ENCODE results near the gene PFDN4. TPM values are rescaled to one million over a fixed set of nuclear protein-coding genes. Genes with fewer than 3 reads are reported as not detected.

PFDN4 gene
- total RNA-seq, 1 experiment from 2014 or later, result 90.1 TPM

DNA sequence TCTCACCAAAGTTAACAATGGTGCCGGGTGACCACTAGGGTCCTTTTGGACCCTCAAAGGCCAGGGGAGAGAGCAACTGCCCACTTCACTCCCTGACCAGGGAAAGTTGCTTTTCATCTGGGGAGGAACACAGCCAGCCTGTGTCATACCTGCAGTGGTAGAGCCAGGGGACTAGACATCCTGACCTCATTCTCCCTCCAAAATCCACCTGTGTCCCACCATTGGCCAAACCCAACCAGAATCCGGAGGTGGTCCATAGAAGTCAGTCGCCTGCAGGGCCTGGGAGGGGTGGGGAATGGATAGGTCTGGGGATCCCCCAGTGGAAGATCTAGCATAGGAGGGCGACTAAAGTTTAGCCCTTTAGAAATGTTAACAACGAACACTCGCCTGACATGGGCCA lies 12.8 kb downstream of the PFDN4 start (continued):
- TF ChIP-seq TEAD4 (CRISPR knock-in tag; IDR thresholded peaks at IDR 0.05) (no peak), CBFB (CRISPR knock-in tag; IDR thresholded peaks at IDR 0.05; ENCODE audit: low read depth) (no peak), ZNF423 (CRISPR knock-in tag; IDR thresholded peaks at IDR 0.05) (no peak)
- TF ChIP-seq, protein P1, sequence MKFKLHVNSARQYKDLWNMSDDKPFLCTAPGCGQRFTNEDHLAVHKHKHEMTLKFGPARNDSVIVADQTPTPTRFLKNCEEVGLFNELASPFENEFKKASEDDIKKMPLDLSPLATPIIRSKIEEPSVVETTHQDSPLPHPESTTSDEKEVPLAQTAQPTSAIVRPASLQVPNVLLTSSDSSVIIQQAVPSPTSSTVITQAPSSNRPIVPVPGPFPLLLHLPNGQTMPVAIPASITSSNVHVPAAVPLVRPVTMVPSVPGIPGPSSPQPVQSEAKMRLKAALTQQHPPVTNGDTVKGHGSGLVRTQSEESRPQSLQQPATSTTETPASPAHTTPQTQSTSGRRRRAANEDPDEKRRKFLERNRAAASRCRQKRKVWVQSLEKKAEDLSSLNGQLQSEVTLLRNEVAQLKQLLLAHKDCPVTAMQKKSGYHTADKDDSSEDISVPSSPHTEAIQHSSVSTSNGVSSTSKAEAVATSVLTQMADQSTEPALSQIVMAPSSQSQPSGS (CRISPR knock-in tag; IDR thresholded peaks at IDR 0.05; ENCODE audit: borderline replicate concordance, low read depth), result no peak
- TF ChIP-seq, protein P2, sequence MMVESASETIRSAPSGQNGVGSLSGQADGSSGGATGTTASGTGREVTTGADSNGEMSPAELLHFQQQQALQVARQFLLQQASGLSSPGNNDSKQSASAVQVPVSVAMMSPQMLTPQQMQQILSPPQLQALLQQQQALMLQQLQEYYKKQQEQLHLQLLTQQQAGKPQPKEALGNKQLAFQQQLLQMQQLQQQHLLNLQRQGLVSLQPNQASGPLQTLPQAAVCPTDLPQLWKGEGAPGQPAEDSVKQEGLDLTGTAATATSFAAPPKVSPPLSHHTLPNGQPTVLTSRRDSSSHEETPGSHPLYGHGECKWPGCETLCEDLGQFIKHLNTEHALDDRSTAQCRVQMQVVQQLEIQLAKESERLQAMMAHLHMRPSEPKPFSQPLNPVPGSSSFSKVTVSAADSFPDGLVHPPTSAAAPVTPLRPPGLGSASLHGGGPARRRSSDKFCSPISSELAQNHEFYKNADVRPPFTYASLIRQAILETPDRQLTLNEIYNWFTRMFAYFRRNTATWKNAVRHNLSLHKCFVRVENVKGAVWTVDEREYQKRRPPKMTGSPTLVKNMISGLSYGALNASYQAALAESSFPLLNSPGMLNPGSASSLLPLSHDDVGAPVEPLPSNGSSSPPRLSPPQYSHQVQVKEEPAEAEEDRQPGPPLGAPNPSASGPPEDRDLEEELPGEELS (CRISPR knock-in tag; IDR thresholded peaks at IDR 0.05), result no peak
- TF ChIP-seq, protein P3, sequence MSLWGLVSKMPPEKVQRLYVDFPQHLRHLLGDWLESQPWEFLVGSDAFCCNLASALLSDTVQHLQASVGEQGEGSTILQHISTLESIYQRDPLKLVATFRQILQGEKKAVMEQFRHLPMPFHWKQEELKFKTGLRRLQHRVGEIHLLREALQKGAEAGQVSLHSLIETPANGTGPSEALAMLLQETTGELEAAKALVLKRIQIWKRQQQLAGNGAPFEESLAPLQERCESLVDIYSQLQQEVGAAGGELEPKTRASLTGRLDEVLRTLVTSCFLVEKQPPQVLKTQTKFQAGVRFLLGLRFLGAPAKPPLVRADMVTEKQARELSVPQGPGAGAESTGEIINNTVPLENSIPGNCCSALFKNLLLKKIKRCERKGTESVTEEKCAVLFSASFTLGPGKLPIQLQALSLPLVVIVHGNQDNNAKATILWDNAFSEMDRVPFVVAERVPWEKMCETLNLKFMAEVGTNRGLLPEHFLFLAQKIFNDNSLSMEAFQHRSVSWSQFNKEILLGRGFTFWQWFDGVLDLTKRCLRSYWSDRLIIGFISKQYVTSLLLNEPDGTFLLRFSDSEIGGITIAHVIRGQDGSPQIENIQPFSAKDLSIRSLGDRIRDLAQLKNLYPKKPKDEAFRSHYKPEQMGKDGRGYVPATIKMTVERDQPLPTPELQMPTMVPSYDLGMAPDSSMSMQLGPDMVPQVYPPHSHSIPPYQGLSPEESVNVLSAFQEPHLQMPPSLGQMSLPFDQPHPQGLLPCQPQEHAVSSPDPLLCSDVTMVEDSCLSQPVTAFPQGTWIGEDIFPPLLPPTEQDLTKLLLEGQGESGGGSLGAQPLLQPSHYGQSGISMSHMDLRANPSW (CRISPR knock-in tag; conservative IDR thresholded peaks at IDR 0.05; ENCODE audit: low read depth), result no peak
- TF ChIP-seq, protein P4, sequence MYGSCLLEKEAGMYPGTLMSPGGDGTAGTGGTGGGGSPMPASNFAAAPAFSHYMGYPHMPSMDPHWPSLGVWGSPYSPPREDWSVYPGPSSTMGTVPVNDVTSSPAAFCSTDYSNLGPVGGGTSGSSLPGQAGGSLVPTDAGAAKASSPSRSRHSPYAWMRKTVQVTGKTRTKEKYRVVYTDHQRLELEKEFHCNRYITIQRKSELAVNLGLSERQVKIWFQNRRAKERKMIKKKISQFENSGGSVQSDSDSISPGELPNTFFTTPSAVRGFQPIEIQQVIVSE (CRISPR knock-in tag; IDR thresholded peaks at IDR 0.05; ENCODE audit: borderline replicate concordance), result no peak

DNA sequence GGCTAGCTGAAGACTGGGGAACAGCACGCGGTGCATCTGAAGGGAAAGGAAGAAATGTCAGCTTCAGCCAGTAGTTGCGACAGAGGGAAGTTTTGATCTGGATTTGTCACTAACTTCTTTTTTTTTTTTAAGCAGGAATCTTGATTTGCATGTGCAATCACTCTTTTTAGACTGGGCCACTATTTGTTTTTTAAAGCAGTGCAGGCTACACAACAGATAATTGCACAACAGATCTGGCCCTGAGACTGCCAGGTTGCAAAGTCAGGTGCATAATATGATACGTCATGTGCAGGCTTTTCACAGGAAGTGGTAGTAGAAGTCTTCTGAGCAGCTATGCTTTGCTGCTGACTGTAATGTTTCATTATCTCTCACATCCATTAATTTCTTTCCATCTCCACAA lies 13.5 kb downstream of the PFDN4 start:
- ATAC-seq, result no peak
- TF ChIP-seq NFE2L1 (CRISPR knock-in tag; IDR thresholded peaks at IDR 0.05) (no peak), TEAD1 (CRISPR knock-in tag; IDR thresholded peaks at IDR 0.05) (no peak), ZNF317 (CRISPR knock-in tag; IDR thresholded peaks at IDR 0.05; ENCODE audit: borderline replicate concordance, low read depth) (no peak), ZBTB21 (CRISPR knock-in tag; IDR thresholded peaks at IDR 0.05; ENCODE audit: borderline replicate concordance) (no peak), TCF7 (CRISPR knock-in tag; IDR thresholded peaks at IDR 0.05; ENCODE audit: low read depth) (no peak), TP53 (CRISPR knock-in tag; IDR thresholded peaks at IDR 0.05) (no peak), JAZF1 (CRISPR knock-in tag; IDR thresholded peaks at IDR 0.05) (no peak), ETV6 (CRISPR knock-in tag; IDR thresholded peaks at IDR 0.05) (no peak), NR1H2 (CRISPR knock-in tag; IDR thresholded peaks at IDR 0.05) (no peak), ZNF232 (CRISPR knock-in tag; IDR thresholded peaks at IDR 0.05) (no peak), ESRRA (CRISPR knock-in tag; IDR thresholded peaks at IDR 0.05; ENCODE audit: borderline replicate concordance) (no peak)
- TF ChIP-seq, protein P5, sequence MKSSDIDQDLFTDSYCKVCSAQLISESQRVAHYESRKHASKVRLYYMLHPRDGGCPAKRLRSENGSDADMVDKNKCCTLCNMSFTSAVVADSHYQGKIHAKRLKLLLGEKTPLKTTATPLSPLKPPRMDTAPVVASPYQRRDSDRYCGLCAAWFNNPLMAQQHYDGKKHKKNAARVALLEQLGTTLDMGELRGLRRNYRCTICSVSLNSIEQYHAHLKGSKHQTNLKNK (CRISPR knock-in tag; IDR thresholded peaks at IDR 0.05), result no peak
- TF ChIP-seq, protein P6, sequence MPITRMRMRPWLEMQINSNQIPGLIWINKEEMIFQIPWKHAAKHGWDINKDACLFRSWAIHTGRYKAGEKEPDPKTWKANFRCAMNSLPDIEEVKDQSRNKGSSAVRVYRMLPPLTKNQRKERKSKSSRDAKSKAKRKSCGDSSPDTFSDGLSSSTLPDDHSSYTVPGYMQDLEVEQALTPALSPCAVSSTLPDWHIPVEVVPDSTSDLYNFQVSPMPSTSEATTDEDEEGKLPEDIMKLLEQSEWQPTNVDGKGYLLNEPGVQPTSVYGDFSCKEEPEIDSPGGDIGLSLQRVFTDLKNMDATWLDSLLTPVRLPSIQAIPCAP (CRISPR knock-in tag; IDR thresholded peaks at IDR 0.05), result no peak
- TF ChIP-seq, protein P7, sequence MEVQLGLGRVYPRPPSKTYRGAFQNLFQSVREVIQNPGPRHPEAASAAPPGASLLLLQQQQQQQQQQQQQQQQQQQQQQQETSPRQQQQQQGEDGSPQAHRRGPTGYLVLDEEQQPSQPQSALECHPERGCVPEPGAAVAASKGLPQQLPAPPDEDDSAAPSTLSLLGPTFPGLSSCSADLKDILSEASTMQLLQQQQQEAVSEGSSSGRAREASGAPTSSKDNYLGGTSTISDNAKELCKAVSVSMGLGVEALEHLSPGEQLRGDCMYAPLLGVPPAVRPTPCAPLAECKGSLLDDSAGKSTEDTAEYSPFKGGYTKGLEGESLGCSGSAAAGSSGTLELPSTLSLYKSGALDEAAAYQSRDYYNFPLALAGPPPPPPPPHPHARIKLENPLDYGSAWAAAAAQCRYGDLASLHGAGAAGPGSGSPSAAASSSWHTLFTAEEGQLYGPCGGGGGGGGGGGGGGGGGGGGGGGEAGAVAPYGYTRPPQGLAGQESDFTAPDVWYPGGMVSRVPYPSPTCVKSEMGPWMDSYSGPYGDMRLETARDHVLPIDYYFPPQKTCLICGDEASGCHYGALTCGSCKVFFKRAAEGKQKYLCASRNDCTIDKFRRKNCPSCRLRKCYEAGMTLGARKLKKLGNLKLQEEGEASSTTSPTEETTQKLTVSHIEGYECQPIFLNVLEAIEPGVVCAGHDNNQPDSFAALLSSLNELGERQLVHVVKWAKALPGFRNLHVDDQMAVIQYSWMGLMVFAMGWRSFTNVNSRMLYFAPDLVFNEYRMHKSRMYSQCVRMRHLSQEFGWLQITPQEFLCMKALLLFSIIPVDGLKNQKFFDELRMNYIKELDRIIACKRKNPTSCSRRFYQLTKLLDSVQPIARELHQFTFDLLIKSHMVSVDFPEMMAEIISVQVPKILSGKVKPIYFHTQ (CRISPR knock-in tag; IDR thresholded peaks at IDR 0.05), result no peak
- POLR2A ChIA-PET, result no interaction called here
- no peak overlapping the region for H3K4me3 Mint-ChIP-seq
- H3K9me3 Mint-ChIP-seq, result no peaks in the 10 kb centered on the region
- peaks cover 11% of the 10 kb centered on the region for H3K36me3 Mint-ChIP-seq
- no peak for DNase-seq (ENCODE audit: low spot score)
- no peaks in the 10 kb centered on the region for H3K27me3 Mint-ChIP-seq (ENCODE audit: low read depth)
- peak overlapping the region; percentile 85; the same call in 1 of the 2 replicates for H3K27ac Mint-ChIP-seq
- H3K4me1 Mint-ChIP-seq, result peaks cover 37% of the 10 kb centered on the region
- CTCF ChIA-PET, result interaction anchor here (1.1 to 2.4 kb wide), 3 partner anchors 13 to 425 kb away, joined by 3 to 9 read pairs (median 5); partner anchors contain the start of gene PFDN4

Data from WTC11 (cell line).